HCT116 (cell line): Measurements from ENCODE around the gene MAP1LC3C.

Source experiments
- CEBPB ChIP-seq: IDR thresholded peaks from 2 replicates; pipeline ENCODE4 v1.6.1; 2012; ENCODE audit warnings: low read depth
- JUND ChIP-seq: IDR thresholded peaks from 2 replicates; pipeline ENCODE4 v1.6.1; 2012
- POLR2A ChIP-seq: IDR thresholded peaks from 2 replicates; pipeline ENCODE4 v1.7.0; 2011; ENCODE audit warnings: borderline replicate concordance; ENCODE audit not compliant: insufficient read depth, insufficient read length; ENCODE audit errors: extremely low read depth
- POLR2AphosphoS5 ChIP-seq: IDR thresholded peaks from 2 replicates; pipeline ENCODE4 v1.6.1; 2011; ENCODE audit warnings: mild to moderate bottlenecking, low read depth, low read length, moderate library complexity
- YY1 ChIP-seq: IDR thresholded peaks from 2 replicates; pipeline ENCODE4 v1.6.1; 2011; ENCODE audit warnings: low read length, low read depth, moderate library complexity, mild to moderate bottlenecking; ENCODE audit not compliant: insufficient replicate concordance; ENCODE audit errors: extremely low read depth
- ZFX ChIP-seq: fragments of 450-650 bp; IDR thresholded peaks from 2 replicates; pipeline ENCODE4 v1.6.1; 2017
- ZNF274 ChIP-seq: fragments of 200-500 bp; sonication (Bioruptor generic); IDR thresholded peaks from 2 replicates; pipeline ENCODE4 v1.6.1; 2014; ENCODE audit warnings: mild to moderate bottlenecking, low read depth, low read length, inconsistent platforms
- TF ChIP-seq, protein P1 (sequence below), 3 experiments: fragments of 200-600 bp in 1 of 3; sonication (generic) in 1 of 3; IDR thresholded peaks in 2 of 3; conservative IDR thresholded peaks in 1 of 3; 2 replicates each; pipeline ENCODE4 v1.5.1; 2012 to 2017; ENCODE audit warnings: low read depth in 2 of 3, low read length in 2 of 3, antibody characterized with exemption in 1 of 3, borderline replicate concordance in 1 of 3, control low read depth in 1 of 3, mild to moderate bottlenecking in 1 of 3, mixed read lengths in 1 of 3, mixed run types in 1 of 3, moderate library complexity in 1 of 3; ENCODE audit not compliant: insufficient read depth in 1 of 3
- TF ChIP-seq, protein P2 (sequence below): IDR thresholded peaks from 2 replicates; pipeline ENCODE4 v1.6.1; 2012; ENCODE audit warnings: low read depth

DNA sequence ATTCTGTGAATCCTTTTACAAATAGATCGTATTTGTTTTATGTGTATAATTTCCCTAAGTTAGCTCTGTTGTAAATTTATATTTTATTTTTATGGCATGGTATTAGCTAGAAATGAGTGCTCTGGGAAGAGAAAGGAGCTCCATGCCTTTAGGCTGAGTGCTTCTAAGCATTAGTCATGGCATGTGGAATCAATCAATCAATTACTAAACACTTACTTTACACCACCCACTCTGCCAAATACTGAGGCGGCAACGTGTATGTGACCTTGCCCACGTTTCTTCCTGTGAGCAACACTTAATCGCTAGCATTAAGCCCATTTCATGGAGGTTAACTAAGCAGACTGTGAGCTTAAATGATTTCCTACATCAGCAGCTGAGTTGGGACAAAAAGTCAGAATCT lies 48.5 kb downstream of the MAP1LC3C start:
- TF ChIP-seq POLR2AphosphoS5: no peak
- TF ChIP-seq, protein P1, sequence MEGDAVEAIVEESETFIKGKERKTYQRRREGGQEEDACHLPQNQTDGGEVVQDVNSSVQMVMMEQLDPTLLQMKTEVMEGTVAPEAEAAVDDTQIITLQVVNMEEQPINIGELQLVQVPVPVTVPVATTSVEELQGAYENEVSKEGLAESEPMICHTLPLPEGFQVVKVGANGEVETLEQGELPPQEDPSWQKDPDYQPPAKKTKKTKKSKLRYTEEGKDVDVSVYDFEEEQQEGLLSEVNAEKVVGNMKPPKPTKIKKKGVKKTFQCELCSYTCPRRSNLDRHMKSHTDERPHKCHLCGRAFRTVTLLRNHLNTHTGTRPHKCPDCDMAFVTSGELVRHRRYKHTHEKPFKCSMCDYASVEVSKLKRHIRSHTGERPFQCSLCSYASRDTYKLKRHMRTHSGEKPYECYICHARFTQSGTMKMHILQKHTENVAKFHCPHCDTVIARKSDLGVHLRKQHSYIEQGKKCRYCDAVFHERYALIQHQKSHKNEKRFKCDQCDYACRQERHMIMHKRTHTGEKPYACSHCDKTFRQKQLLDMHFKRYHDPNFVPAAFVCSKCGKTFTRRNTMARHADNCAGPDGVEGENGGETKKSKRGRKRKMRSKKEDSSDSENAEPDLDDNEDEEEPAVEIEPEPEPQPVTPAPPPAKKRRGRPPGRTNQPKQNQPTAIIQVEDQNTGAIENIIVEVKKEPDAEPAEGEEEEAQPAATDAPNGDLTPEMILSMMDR (IDR thresholded peaks at IDR 0.05 in 2 of 3, conservative IDR thresholded peaks at IDR 0.05 in 1 of 3; ENCODE audit: borderline replicate concordance in 1 of 3, insufficient read depth in 1 of 3, low read depth in 2 of 3, low read length in 2 of 3): no peak
- no peak for TF ChIP-seq YY1
- no peak for TF ChIP-seq CEBPB
- TF ChIP-seq ZFX: no peak
- TF ChIP-seq POLR2A: no peak
- TF ChIP-seq JUND: no peak
- TF ChIP-seq, protein P2, sequence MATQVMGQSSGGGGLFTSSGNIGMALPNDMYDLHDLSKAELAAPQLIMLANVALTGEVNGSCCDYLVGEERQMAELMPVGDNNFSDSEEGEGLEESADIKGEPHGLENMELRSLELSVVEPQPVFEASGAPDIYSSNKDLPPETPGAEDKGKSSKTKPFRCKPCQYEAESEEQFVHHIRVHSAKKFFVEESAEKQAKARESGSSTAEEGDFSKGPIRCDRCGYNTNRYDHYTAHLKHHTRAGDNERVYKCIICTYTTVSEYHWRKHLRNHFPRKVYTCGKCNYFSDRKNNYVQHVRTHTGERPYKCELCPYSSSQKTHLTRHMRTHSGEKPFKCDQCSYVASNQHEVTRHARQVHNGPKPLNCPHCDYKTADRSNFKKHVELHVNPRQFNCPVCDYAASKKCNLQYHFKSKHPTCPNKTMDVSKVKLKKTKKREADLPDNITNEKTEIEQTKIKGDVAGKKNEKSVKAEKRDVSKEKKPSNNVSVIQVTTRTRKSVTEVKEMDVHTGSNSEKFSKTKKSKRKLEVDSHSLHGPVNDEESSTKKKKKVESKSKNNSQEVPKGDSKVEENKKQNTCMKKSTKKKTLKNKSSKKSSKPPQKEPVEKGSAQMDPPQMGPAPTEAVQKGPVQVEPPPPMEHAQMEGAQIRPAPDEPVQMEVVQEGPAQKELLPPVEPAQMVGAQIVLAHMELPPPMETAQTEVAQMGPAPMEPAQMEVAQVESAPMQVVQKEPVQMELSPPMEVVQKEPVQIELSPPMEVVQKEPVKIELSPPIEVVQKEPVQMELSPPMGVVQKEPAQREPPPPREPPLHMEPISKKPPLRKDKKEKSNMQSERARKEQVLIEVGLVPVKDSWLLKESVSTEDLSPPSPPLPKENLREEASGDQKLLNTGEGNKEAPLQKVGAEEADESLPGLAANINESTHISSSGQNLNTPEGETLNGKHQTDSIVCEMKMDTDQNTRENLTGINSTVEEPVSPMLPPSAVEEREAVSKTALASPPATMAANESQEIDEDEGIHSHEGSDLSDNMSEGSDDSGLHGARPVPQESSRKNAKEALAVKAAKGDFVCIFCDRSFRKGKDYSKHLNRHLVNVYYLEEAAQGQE: no peak
- no peak for TF ChIP-seq ZNF274
